Fibroblast of pulmonary artery (primary cell): ENCODE results near the gene TBC1D12.

Experiments
- DNase-seq: peaks from one replicate; pipeline ENCODE4 v3.0.0-alpha.2; 2010; ENCODE audit warnings: low read depth
- H3K4me3 ChIP-seq: replicated peaks from 2 replicates; pipeline ENCODE4 v1.5.1; 2011; ENCODE audit warnings: low read depth, mild to moderate bottlenecking, control low read depth, low read length, moderate library complexity
- CTCF ChIP-seq: IDR thresholded peaks from 2 replicates; pipeline ENCODE4 v1.5.1; 2011; ENCODE audit warnings: mild to moderate bottlenecking, control low read depth, low read length, inconsistent platforms; ENCODE audit errors: missing control alignments

TBC1D12 gene

DNA sequence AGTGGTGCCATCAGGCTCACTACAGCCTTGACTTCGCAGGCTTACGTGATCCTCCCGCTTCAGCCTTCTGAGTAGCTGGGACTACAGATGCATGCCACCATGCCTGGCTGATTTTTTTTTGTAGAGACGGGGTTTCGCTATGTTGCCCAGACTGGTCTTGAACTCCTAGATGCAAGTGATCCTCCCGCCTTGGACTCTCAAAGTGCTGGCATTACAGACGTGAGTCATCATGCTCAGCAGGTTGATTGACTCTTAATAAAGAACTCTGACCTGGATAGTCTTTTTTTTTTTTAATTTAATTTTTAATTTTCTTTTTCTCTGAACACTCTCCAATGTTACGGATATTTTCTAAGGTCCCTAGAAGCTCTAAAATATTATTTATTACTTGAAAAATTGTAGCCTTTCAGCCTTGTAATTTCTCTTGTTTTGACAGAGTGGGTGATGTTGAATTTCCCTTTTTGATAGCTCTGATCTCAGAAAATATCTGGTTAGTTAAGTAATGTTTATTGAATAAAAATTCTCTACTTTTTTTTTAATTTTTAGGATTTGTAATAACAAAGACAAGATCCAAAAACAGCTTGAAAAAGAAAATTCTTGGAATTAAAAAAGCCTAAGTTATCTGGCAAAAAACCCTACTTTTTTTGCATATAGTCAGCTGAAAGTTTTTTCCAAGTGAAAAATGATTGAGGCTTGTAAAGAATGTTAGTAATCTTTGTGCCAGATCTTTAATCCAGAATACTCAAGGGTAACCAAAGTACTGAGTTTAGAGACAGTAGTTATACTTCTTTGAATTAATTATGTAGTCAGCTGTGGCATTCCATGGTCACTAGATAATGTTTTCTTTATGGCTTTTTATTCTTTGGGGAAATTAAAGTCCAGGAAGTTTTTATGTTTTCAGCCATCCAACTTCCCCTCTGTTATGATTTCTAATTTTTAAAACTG, 26.7 kb downstream of the TBC1D12 start:
- no peak overlapping the region for H3K4me3 ChIP-seq
- peak; percentile 17 for DNase-seq
- no peak for TF ChIP-seq CTCF

- DNase-seq = peak; percentile 35
- no peak for TF ChIP-seq CTCF
- no peak overlapping the region for H3K4me3 ChIP-seq
Observed at GRCh38 chr10:94430701-94431100, 28.4 kb downstream of the TBC1D12 start.

GRCh38 chr10:94432443-94432842, 30.1 kb downstream of the TBC1D12 start:
- H3K4me3 ChIP-seq = no peak overlapping the region
- no peak for DNase-seq
- no peak for TF ChIP-seq CTCF

DNA sequence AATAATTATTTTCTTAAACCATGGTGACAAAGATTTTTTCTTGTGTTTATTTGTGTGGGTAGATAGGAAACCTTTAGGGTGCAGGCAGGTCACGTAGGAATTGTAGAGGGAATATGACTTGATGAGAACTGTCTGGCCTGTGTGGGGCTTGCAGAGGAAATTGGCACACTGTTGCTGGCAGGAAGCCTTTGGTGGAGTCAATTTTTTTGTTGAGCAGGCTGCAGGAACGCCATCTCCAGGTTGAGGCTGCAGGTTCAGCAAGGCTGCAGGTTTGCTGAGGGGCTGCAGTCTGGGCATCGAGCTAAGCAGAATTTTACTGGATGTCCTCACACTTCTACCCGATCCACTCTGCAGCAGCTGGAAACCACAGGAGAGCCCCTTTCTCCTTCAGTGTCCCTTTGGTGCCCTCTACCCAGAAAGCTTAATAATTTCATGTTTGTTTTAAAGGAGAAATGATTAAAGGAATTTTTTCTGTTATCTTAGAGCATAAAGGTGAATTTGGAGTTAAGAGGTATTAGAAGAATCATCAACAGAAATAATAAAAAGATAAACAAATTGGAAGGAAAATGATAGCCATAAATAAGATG, 37.0 kb downstream of the TBC1D12 start:
- TF ChIP-seq CTCF = no peak
- DNase-seq = peak; percentile 46
- no peak overlapping the region for H3K4me3 ChIP-seq

- H3K4me3 ChIP-seq = no peak overlapping the region
- no peak for DNase-seq
- no peak for TF ChIP-seq CTCF
Observed at GRCh38 chr10:94440096-94440495, 37.8 kb downstream of the TBC1D12 start.

- no peak overlapping the region for H3K4me3 ChIP-seq
- no peak for DNase-seq
- no peak for TF ChIP-seq CTCF
Observed at GRCh38 chr10:94443047-94443446, 40.7 kb downstream of the TBC1D12 start.
